Ishikawa (cell line): Measurements from ENCODE around the gene AVL9.

ENCODE experiments used
- CREB1 ChIP-seq: IDR thresholded peaks from 2 replicates; pipeline ENCODE4 v1.6.1; 2012; ENCODE audit warnings: low read depth
- EGR1 ChIP-seq: IDR thresholded peaks from 2 replicates; pipeline ENCODE4 v1.6.1; 2012
- EP300 ChIP-seq: IDR thresholded peaks from 2 replicates; pipeline ENCODE4 v1.6.1; 2012; ENCODE audit warnings: borderline replicate concordance
- NFIC ChIP-seq: IDR thresholded peaks from 2 replicates; pipeline ENCODE4 v1.6.1; 2012
- TAF1 ChIP-seq: IDR thresholded peaks from 2 replicates; pipeline ENCODE4 v1.6.1; 2012; ENCODE audit warnings: low read depth, mild to moderate bottlenecking
- TCF12 ChIP-seq: IDR thresholded peaks from 2 replicates; pipeline ENCODE4 v1.6.1; 2012; ENCODE audit warnings: low read depth
- TEAD4 ChIP-seq: IDR thresholded peaks from 2 replicates; pipeline ENCODE4 v1.6.1; 2012
- TF ChIP-seq, protein P1 (sequence below): IDR thresholded peaks from 2 replicates; pipeline ENCODE4 v1.6.1; 2012; ENCODE audit warnings: low read depth, mild to moderate bottlenecking
- TF ChIP-seq, protein P2 (sequence below): IDR thresholded peaks from 2 replicates; pipeline ENCODE4 v1.6.1; 2012
- TF ChIP-seq, protein P3 (sequence below): IDR thresholded peaks from 2 replicates; pipeline ENCODE4 v1.6.1; 2012

DNA sequence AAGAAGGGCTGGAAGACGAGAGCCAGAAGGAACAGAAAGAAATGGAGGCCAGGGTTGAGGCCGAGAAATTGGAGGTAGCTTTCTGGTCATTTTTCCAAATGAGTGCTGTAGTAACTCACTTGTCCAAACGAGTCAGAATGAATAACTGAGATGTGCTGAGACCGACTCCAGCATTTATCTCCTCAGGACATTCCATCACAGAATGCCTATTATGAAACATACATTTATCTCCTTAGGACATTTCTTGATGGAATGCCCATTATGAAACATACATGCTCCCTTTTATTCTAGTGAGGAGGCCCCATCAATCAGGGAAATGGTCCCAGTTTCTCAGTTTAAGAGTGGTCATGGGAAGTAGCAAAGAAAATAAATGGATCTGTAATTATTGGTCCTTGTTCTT is 16.5 kb downstream of the AVL9 start:
- TF ChIP-seq EP300 = no peak
- TF ChIP-seq, protein P1, sequence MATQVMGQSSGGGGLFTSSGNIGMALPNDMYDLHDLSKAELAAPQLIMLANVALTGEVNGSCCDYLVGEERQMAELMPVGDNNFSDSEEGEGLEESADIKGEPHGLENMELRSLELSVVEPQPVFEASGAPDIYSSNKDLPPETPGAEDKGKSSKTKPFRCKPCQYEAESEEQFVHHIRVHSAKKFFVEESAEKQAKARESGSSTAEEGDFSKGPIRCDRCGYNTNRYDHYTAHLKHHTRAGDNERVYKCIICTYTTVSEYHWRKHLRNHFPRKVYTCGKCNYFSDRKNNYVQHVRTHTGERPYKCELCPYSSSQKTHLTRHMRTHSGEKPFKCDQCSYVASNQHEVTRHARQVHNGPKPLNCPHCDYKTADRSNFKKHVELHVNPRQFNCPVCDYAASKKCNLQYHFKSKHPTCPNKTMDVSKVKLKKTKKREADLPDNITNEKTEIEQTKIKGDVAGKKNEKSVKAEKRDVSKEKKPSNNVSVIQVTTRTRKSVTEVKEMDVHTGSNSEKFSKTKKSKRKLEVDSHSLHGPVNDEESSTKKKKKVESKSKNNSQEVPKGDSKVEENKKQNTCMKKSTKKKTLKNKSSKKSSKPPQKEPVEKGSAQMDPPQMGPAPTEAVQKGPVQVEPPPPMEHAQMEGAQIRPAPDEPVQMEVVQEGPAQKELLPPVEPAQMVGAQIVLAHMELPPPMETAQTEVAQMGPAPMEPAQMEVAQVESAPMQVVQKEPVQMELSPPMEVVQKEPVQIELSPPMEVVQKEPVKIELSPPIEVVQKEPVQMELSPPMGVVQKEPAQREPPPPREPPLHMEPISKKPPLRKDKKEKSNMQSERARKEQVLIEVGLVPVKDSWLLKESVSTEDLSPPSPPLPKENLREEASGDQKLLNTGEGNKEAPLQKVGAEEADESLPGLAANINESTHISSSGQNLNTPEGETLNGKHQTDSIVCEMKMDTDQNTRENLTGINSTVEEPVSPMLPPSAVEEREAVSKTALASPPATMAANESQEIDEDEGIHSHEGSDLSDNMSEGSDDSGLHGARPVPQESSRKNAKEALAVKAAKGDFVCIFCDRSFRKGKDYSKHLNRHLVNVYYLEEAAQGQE = no peak
- TF ChIP-seq NFIC = no peak
- no peak for TF ChIP-seq TCF12
- no peak for TF ChIP-seq TEAD4
- TF ChIP-seq, protein P2, sequence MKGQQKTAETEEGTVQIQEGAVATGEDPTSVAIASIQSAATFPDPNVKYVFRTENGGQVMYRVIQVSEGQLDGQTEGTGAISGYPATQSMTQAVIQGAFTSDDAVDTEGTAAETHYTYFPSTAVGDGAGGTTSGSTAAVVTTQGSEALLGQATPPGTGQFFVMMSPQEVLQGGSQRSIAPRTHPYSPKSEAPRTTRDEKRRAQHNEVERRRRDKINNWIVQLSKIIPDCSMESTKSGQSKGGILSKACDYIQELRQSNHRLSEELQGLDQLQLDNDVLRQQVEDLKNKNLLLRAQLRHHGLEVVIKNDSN = no peak
- TF ChIP-seq EGR1 = no peak
- TF ChIP-seq TAF1 = no peak
- no peak for TF ChIP-seq CREB1
- TF ChIP-seq, protein P3, sequence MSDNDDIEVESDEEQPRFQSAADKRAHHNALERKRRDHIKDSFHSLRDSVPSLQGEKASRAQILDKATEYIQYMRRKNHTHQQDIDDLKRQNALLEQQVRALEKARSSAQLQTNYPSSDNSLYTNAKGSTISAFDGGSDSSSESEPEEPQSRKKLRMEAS = no peak
